GM19240 (cell line): Measurements from ENCODE around the gene CNTNAP2.
"Not testable (repeated sequence)": the region's sequence is repeated elsewhere in the genome, so short reads cannot be mapped to it uniquely, and the experiment has no call there.

Experiments used
- DNase-seq: peaks from one replicate; pipeline ENCODE4 v3.0.0; 2011; ENCODE audit warnings: low spot score; ENCODE audit not compliant: insufficient read length

Gene CNTNAP2

GRCh38 chr7:148458263-148458662 lies 2341.7 kb downstream of the CNTNAP2 start:
- no peak for DNase-seq

- DNase-seq, result no peak
Observed at GRCh38 chr7:148461392-148462179, 2345.0 kb downstream of the CNTNAP2 start.

GRCh38 chr7:148462774-148463173 lies 2346.2 kb downstream of the CNTNAP2 start:
- not testable (repeated sequence) for DNase-seq

- DNase-seq, result no peak
Observed at GRCh38 chr7:148463210-148463609, 2346.6 kb downstream of the CNTNAP2 start.

- no peak for DNase-seq
Observed at GRCh38 chr7:148464947-148465346, 2348.3 kb downstream of the CNTNAP2 start.

GRCh38 chr7:148465441-148465840 lies 2348.8 kb downstream of the CNTNAP2 start:
- not testable (repeated sequence) for DNase-seq

- DNase-seq, result no peak
Observed at GRCh38 chr7:148466120-148466519, 2349.5 kb downstream of the CNTNAP2 start.

GRCh38 chr7:148468700-148469098 lies 2352.1 kb downstream of the CNTNAP2 start:
- DNase-seq, result no peak
